Measurements from ENCODE around the gene GNA12.

- TF ChIP-seq GATA3 (IDR thresholded peaks at IDR 0.05; ENCODE audit: low read depth, low read length), result no peak
- TF ChIP-seq GATA2 (IDR thresholded peaks at IDR 0.05; ENCODE audit: low read depth, low read length), result no peak
Observed at GRCh38 chr7:2775376-2775775, 68.7 kb downstream of the GNA12 start.

Measured in SH-SY5Y (cell line).